Fibroblast of lung (primary cell): Measurements from ENCODE around the gene PGAP3. TPM values are rescaled to one million over a fixed set of nuclear protein-coding genes. Genes with fewer than 3 reads are reported as not detected.

ENCODE experiments used
- DNase-seq, 2 donors: peaks; one replicate each; pipeline versions ENCODE4 v3.0.0 to v3.0.0-alpha.2; 2010; ENCODE audit warnings: low read depth in 2 of 2
- H2AFZ ChIP-seq: 2 replicates; pipeline ENCODE4 v1.5.1; 2012; ENCODE audit warnings: low read length, control low read depth, inconsistent platforms
- H3K27ac ChIP-seq: 2 replicates; pipeline ENCODE4 v1.5.1; 2011; ENCODE audit warnings: low read length, control low read depth; ENCODE audit not compliant: insufficient read depth
- H3K27me3 ChIP-seq: 2 replicates; pipeline ENCODE4 v1.5.1; 2011; ENCODE audit warnings: mild to moderate bottlenecking, low read length; ENCODE audit not compliant: control insufficient read depth, insufficient read depth
- H3K36me3 ChIP-seq: 2 replicates; pipeline ENCODE4 v1.5.1; 2011; ENCODE audit warnings: low read length; ENCODE audit not compliant: control insufficient read depth, insufficient read depth
- H3K4me1 ChIP-seq: 2 replicates; pipeline ENCODE4 v1.5.1; 2011; ENCODE audit warnings: low read length; ENCODE audit not compliant: control insufficient read depth, insufficient read depth; ENCODE audit errors: extremely low read depth
- H3K4me2 ChIP-seq: 2 replicates; pipeline ENCODE4 v1.5.1; 2011; ENCODE audit warnings: low read length, control low read depth; ENCODE audit not compliant: insufficient read depth; ENCODE audit errors: extremely low read depth
- H3K4me3 ChIP-seq, 4 experiments: fragments of 200-600 bp in 1 of 4; sonication (generic) in 1 of 4; replicated peaks in 1 of 4; 2 replicates each; pipeline ENCODE4 v1.5.1; 2011 to 2016; ENCODE audit warnings: low read length in 4 of 4, low read depth in 3 of 4, mild to moderate bottlenecking in 3 of 4, control low read depth in 2 of 4, inconsistent platforms in 1 of 4, mixed read lengths in 1 of 4; ENCODE audit not compliant: insufficient read depth in 1 of 4; ENCODE audit errors: control extremely low read depth in 1 of 4
- H3K79me2 ChIP-seq: 2 replicates; pipeline ENCODE4 v1.5.1; 2012; ENCODE audit warnings: mild to moderate bottlenecking, low read length, inconsistent platforms; ENCODE audit not compliant: control insufficient read depth, insufficient read depth
- H3K9ac ChIP-seq: 2 replicates; pipeline ENCODE4 v1.5.1; 2011; ENCODE audit warnings: mild to moderate bottlenecking, low read length, control low read depth; ENCODE audit not compliant: insufficient read depth
- H3K9me3 ChIP-seq: 2 replicates; pipeline ENCODE4 v1.5.1; 2012; ENCODE audit warnings: low read depth, low read length; ENCODE audit not compliant: control insufficient read depth, insufficient read depth
- H4K20me1 ChIP-seq: 2 replicates; pipeline ENCODE4 v1.5.1; 2011; ENCODE audit warnings: low read length; ENCODE audit not compliant: control insufficient read depth, insufficient read depth; ENCODE audit errors: extremely low read depth
- CTCF ChIP-seq, 2 donors: IDR thresholded peaks in 1 of 2; conservative IDR thresholded peaks in 1 of 2; 1 replicate in 1 of 2; 2 replicates in 1 of 2; pipeline ENCODE4 v1.5.1; 2011 to 2012; ENCODE audit warnings: low read length in 2 of 2, control low read depth in 1 of 2, inconsistent platforms in 1 of 2, low read depth in 1 of 2, mild to moderate bottlenecking in 1 of 2
- EZH2 ChIP-seq: IDR thresholded peaks from 2 replicates; pipeline ENCODE4 v1.5.1; 2012; ENCODE audit warnings: low read length, control low read depth, mild to moderate bottlenecking; ENCODE audit errors: missing control alignments
- polyA plus RNA-seq, 2 donors: library from polyadenylated mRNA; depleted of rRNA in 1 of 2; stranded (reverse) in 1 of 2; unstranded in 1 of 2; fragments of >200 nt; gene quantifications; 2 replicates each; pipeline ENCODE4 v1.2.1, GENCODE V29; 2011 to 2012; ENCODE audit warnings: missing spikeins in 1 of 2
- total RNA-seq: library from RNA; depleted of rRNA; stranded (reverse); fragments of >200 nt; gene quantifications from 2 replicates; pipeline ENCODE4 v1.2.1, GENCODE V29; 2014

PGAP3 gene
- total and polyA plus RNA-seq, 2 donors (not counting 1 experiment from before 2014, with no cell fraction given), result 7.9 to 8.8 TPM

DNA sequence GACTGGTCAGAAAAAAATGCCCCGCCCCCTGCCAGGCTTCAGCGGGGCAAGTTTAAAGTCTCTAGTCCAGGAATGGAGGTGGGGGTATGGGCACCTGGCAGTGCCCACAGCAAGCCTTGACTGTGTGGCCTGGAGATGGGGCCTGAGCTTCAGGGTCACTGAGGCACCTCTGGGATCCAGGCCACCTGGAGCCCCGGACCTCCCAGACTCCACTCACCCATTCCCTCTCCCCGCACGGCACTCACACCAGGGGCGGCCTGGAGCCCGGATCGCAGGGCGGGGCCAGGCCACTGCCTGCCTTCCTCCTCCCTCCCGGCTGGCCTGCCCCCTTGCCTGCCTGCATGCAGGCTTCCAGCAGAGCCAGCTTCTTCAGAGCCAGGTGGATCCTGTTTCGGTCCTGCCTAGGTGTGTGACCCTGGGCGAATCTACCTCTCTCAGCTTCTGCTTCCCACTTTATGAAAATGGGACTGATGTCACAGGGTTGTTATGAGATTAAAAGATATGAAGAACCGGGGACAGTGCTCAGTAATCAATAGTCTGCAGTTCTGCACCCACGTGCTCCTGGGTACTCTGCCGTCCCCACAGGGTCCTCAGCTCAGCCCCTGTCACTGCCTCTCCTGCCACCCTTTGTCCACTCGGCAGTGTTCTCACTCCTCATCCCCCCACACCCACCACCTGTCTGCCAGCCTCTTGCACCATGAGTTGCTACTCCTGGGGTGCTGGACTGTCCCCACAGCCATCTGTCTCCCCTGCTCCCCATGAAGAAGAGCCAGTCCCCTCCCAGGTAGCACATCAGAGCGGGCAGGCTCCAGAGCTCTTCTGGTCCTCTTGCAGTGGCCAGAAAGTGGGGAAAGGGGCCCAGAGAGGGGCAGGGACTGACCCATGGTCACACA lies 23.9 kb downstream of the PGAP3 start:
- Histone ChIP-seq H3K4me2 (no peak overlapping the region), H2AFZ (no peak overlapping the region), H3K9me3 (no peaks in the 10 kb centered on the region), H3K27me3 (peaks cover 18% of the 10 kb centered on the region), H4K20me1 (no peaks in the 10 kb centered on the region), H3K27ac (no peak overlapping the region), H3K4me3 (no peak overlapping the region), H3K79me2 (no peaks in the 10 kb centered on the region), H3K4me1 (peaks cover 2% of the 10 kb centered on the region), H3K36me3 (peaks cover 10% of the 10 kb centered on the region), H3K9ac (no peak overlapping the region)
- no peak for DNase-seq
- no peak for TF ChIP-seq CTCF (conservative IDR thresholded peaks at IDR 0.05 in 1 of 2, IDR thresholded peaks at IDR 0.05 in 1 of 2; ENCODE audit: low read depth in 1 of 2, low read length in 2 of 2)
- no peak for TF ChIP-seq EZH2

DNA sequence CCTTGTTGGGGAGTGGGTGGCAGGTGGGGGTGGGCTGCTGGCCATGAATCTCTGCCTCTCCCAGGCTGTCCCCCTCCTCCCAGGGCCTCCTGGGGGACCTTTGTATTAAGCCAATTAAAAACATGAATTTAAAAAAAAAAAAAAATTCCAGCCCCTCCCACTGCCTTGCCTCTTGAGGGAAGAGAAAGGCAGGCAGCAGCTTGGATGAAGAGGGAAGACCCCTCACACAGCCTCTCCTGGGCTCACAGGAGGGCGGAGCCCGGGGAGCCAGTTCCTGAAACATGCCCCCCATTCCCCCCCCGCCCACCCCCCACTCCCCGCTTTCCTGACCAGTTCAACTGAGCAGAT lies 24.5 kb downstream of the PGAP3 start:
- TF ChIP-seq EZH2 (no peak), CTCF (conservative IDR thresholded peaks at IDR 0.05 in 1 of 2, IDR thresholded peaks at IDR 0.05 in 1 of 2; ENCODE audit: low read depth in 1 of 2, low read length in 2 of 2) (no peak)
- no peak for DNase-seq
- H3K4me2 ChIP-seq, result no peak overlapping the region

GRCh38 chr17:39662551-39663339 lies 25.1 kb downstream of the PGAP3 start:
- H3K27me3 ChIP-seq, result peaks cover 15% of the 10 kb centered on the region
- no peak overlapping the region for H3K9ac ChIP-seq
- no peak overlapping the region for H3K4me3 ChIP-seq
- no peaks in the 10 kb centered on the region for H3K79me2 ChIP-seq
- H3K4me2 ChIP-seq, result no peak overlapping the region
- no peak for TF ChIP-seq CTCF (conservative IDR thresholded peaks at IDR 0.05 in 1 of 2, IDR thresholded peaks at IDR 0.05 in 1 of 2; ENCODE audit: low read depth in 1 of 2, low read length in 2 of 2)
- H3K9me3 ChIP-seq, result no peaks in the 10 kb centered on the region
- no peak for DNase-seq
- H3K27ac ChIP-seq, result no peak overlapping the region
- H3K4me1 ChIP-seq, result no peaks in the 10 kb centered on the region
- H2AFZ ChIP-seq, result no peak overlapping the region
- H4K20me1 ChIP-seq, result no peaks in the 10 kb centered on the region
- peaks cover 10% of the 10 kb centered on the region for H3K36me3 ChIP-seq

More for the DNA sequence above, 24.5 kb downstream of the PGAP3 start:
- Histone ChIP-seq H3K9me3 (no peaks in the 10 kb centered on the region), H3K27me3 (peaks cover 15% of the 10 kb centered on the region), H2AFZ (no peak overlapping the region), H3K27ac (no peak overlapping the region), H3K4me3 (no peak overlapping the region), H3K9ac (no peak overlapping the region), H3K79me2 (no peaks in the 10 kb centered on the region), H4K20me1 (no peaks in the 10 kb centered on the region), H3K4me1 (peaks cover 2% of the 10 kb centered on the region), H3K36me3 (peaks cover 10% of the 10 kb centered on the region)
